ENCODE data around the gene SLC7A1.

DNA sequence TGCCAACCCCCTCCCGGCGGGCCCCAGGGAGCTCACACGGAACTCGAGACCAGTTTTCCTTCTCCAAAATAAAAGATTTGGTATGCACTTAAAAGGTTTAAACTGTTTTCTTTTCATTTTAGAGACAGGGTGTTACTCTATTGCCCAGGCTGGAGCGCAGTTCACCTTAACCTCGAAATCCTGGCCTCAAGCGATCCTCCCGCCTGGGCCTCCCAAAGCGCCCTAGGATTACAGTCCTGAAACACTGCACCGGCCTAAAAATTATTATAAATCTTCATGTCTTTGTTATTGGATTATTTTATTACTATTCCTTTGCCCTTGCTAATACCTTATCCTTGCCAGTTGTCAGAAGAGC lies 553 bp upstream of the SLC7A1 start:
- TF ChIP-seq, protein P1, sequence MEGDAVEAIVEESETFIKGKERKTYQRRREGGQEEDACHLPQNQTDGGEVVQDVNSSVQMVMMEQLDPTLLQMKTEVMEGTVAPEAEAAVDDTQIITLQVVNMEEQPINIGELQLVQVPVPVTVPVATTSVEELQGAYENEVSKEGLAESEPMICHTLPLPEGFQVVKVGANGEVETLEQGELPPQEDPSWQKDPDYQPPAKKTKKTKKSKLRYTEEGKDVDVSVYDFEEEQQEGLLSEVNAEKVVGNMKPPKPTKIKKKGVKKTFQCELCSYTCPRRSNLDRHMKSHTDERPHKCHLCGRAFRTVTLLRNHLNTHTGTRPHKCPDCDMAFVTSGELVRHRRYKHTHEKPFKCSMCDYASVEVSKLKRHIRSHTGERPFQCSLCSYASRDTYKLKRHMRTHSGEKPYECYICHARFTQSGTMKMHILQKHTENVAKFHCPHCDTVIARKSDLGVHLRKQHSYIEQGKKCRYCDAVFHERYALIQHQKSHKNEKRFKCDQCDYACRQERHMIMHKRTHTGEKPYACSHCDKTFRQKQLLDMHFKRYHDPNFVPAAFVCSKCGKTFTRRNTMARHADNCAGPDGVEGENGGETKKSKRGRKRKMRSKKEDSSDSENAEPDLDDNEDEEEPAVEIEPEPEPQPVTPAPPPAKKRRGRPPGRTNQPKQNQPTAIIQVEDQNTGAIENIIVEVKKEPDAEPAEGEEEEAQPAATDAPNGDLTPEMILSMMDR (IDR thresholded peaks at IDR 0.05) = no peak
- TF ChIP-seq POLR2A (IDR thresholded peaks at IDR 0.05) (no peak), POLR2AphosphoS5 (IDR thresholded peaks at IDR 0.05) (no peak), EP300 (IDR thresholded peaks at IDR 0.05) (no peak)

Measured in upper lobe of left lung (tissue), 4 donors.